Neural cell (in vitro differentiated cells): ENCODE results near the gene SMAP1. TPM values are rescaled to one million over a fixed set of nuclear protein-coding genes. Genes with fewer than 3 reads are reported as not detected.

Source experiments
- H2AFZ ChIP-seq: fragments of 200-600, 300-800 bp; sonication (generic), shearing (Covaris generic); 2 replicates; pipeline ENCODE4 v1.6.0; 2014; ENCODE audit warnings: low read depth, mild to moderate bottlenecking, antibody characterized with exemption, low read length, moderate library complexity
- H3F3A ChIP-seq: fragments of 200-600 bp; shearing (Covaris generic); 2 replicates; pipeline ENCODE4 v1.6.1; 2016; ENCODE audit warnings: mild to moderate bottlenecking, moderate library complexity, mixed read lengths, antibody characterized with exemption, low read length; ENCODE audit not compliant: insufficient read depth, poor library complexity, severe bottlenecking
- H3K27ac ChIP-seq: fragments of 200-600, 300-800 bp; sonication (generic), shearing (Covaris generic); 2 replicates; pipeline ENCODE4 v1.5.1; 2014; ENCODE audit warnings: mild to moderate bottlenecking, low read length, moderate library complexity
- H3K27me3 ChIP-seq: fragments of 300-800, 200-600 bp; sonication (generic), shearing (Covaris generic); 2 replicates; pipeline ENCODE4 v1.6.0; 2014; ENCODE audit warnings: mild to moderate bottlenecking, low read depth, low read length, moderate library complexity; ENCODE audit not compliant: insufficient read depth
- H3K36me3 ChIP-seq: fragments of 300-800, 200-600 bp; sonication (generic), shearing (Covaris generic); 2 replicates; pipeline ENCODE4 v1.5.1; 2014; ENCODE audit warnings: mild to moderate bottlenecking, antibody characterized with exemption, low read length, moderate library complexity; ENCODE audit not compliant: insufficient read depth
- H3K4me2 ChIP-seq: fragments of 300-800, 200-600 bp; sonication (generic), shearing (Covaris generic); 2 replicates; pipeline ENCODE4 v1.6.0; 2014; ENCODE audit warnings: mild to moderate bottlenecking, low read length
- H3K4me3 ChIP-seq: fragments of 300-800, 200-600 bp; sonication (generic), shearing (Covaris generic); 2 replicates; pipeline ENCODE4 v1.5.1; 2014; ENCODE audit warnings: mild to moderate bottlenecking, low read length, moderate library complexity
- H3K79me2 ChIP-seq: fragments of 200-600 bp; shearing (Covaris generic); replicated peaks from 2 replicates; pipeline ENCODE4 v1.6.0; 2014; ENCODE audit warnings: mild to moderate bottlenecking, low read length, moderate library complexity; ENCODE audit not compliant: insufficient read depth
- H3K9ac ChIP-seq: fragments of 300-800, 200-600 bp; sonication (generic), shearing (Covaris generic); 2 replicates; pipeline ENCODE4 v1.6.1; 2016; ENCODE audit warnings: mild to moderate bottlenecking, low read length, mixed read lengths
- H3K9me2 ChIP-seq: fragments of 200-600 bp; shearing (Covaris generic); 2 replicates; pipeline ENCODE4 v1.6.1; 2016; ENCODE audit warnings: mild to moderate bottlenecking, low read length, mixed read lengths; ENCODE audit not compliant: insufficient read depth
- H3K9me3 ChIP-seq: fragments of 200-600, 300-800 bp; sonication (generic), shearing (Covaris generic); 2 replicates; pipeline ENCODE4 v1.6.1; 2016; ENCODE audit warnings: mild to moderate bottlenecking, mixed run types, low read length, moderate library complexity, mixed read lengths
- H4K20me1 ChIP-seq: fragments of 200-600 bp; shearing (Covaris generic); 2 replicates; pipeline ENCODE4 v1.6.1; 2016; ENCODE audit warnings: mild to moderate bottlenecking, mixed run types; ENCODE audit not compliant: insufficient read depth
- CTCF ChIP-seq: fragments of 450-650 bp; IDR thresholded peaks from 2 replicates; pipeline ENCODE4 v1.5.1; 2014; ENCODE audit warnings: antibody characterized with exemption, mild to moderate bottlenecking, moderate library complexity; ENCODE audit not compliant: poor library complexity, severe bottlenecking
- EP300 ChIP-seq: fragments of 450-650 bp; conservative IDR thresholded peaks from 2 replicates; pipeline ENCODE4 v1.6.1; 2014; ENCODE audit warnings: antibody characterized with exemption, mild to moderate bottlenecking, moderate library complexity; ENCODE audit not compliant: poor library complexity, severe bottlenecking
- EZH2 ChIP-seq: fragments of 200-600, 300-800 bp; shearing (Covaris generic), sonication (generic); IDR thresholded peaks from 2 replicates; pipeline ENCODE4 v1.6.1; 2014; ENCODE audit warnings: antibody characterized with exemption, low read length, borderline replicate concordance, mild to moderate bottlenecking; ENCODE audit not compliant: insufficient read depth, poor library complexity, severe bottlenecking
- MXI1 ChIP-seq: fragments of 450-650 bp; conservative IDR thresholded peaks from 2 replicates; pipeline ENCODE4 v1.6.1; 2014; ENCODE audit warnings: antibody characterized with exemption, mild to moderate bottlenecking; ENCODE audit not compliant: poor library complexity, severe bottlenecking
- POLR2AphosphoS5 ChIP-seq: IDR thresholded peaks from 2 replicates; pipeline ENCODE4 v1.6.1; 2012
- RAD21 ChIP-seq: fragments of 450-650 bp; conservative IDR thresholded peaks from 2 replicates; pipeline ENCODE4 v1.6.1; 2014; ENCODE audit warnings: antibody characterized with exemption, mild to moderate bottlenecking, moderate library complexity
- REST ChIP-seq: IDR thresholded peaks from 2 replicates; pipeline ENCODE4 v1.6.1; 2012; ENCODE audit warnings: borderline replicate concordance
- SMC3 ChIP-seq: fragments of 450-650 bp; conservative IDR thresholded peaks from 2 replicates; pipeline ENCODE4 v1.6.1; 2014; ENCODE audit warnings: antibody characterized with exemption, mild to moderate bottlenecking, moderate library complexity; ENCODE audit not compliant: poor library complexity
- TAF1 ChIP-seq: IDR thresholded peaks from 2 replicates; pipeline ENCODE4 v1.6.1; 2012; ENCODE audit warnings: low read depth
- polyA plus RNA-seq: library from polyadenylated mRNA; depleted of rRNA; stranded (reverse); fragments of >200 nt; gene quantifications from 2 replicates; pipeline ENCODE4 v1.2.3, GENCODE V29; 2014

Gene SMAP1
- polyA plus RNA-seq, 1 donor from 2014 or later, result 43.7 TPM

DNA sequence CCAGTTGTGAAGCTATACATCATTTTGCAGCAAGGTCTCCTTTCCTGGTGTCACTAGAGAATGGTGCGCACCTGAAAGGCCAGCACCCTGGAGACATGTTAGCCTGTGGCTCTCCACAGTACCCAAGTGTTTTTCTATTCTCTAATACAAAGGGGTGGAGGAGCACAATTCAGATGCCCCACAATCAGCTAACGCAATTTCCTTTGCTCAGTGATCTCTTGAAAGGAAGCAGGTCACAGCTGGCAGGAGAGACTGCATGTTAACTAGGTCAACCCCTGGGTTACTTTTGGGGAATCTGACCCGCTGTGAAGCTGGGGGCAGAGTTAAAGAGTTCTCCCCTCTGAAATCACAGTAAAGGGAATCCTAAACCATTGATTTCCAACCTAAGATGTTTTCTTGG is 196.7 kb downstream of the SMAP1 start:
- H3K4me2 ChIP-seq, result no peak overlapping the region
- no peaks in the 10 kb centered on the region for H3K9me3 ChIP-seq
- no peak overlapping the region for H3K27ac ChIP-seq
- H2AFZ ChIP-seq, result no peak overlapping the region
- no peaks in the 10 kb centered on the region for H4K20me1 ChIP-seq
- H3K4me3 ChIP-seq, result no peak overlapping the region
- H3K79me2 ChIP-seq, result no peaks in the 10 kb centered on the region
- H3K27me3 ChIP-seq, result no peaks in the 10 kb centered on the region
- TF ChIP-seq RAD21 (no peak), EP300 (no peak), POLR2AphosphoS5 (peak; percentile 7), TAF1 (no peak)
- no peaks in the 10 kb centered on the region for H3F3A ChIP-seq
- no peaks in the 10 kb centered on the region for H3K36me3 ChIP-seq
- no peak overlapping the region for H3K9ac ChIP-seq
- no peaks in the 10 kb centered on the region for H3K9me2 ChIP-seq

DNA sequence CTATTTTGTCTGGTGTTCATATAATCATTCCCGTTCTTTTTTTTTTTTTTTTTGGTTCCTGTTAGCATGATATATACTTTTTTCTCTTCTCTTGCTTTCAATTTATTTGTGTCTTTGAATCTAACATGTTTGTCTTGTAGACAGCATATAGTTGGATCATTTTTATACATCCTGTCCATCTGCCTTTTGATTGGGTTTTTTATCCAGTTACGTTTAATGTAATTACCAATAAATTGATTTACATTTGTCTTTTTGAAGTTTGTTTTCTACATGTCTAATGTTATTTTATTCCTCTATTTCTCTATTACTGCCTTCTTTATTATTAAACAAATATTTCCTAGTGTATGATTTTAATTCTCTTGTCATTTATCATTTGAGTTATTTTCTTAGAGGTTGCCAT is 204.8 kb downstream of the SMAP1 start:
- Histone ChIP-seq H3K27me3 (no peaks in the 10 kb centered on the region), H3K9me2 (no peaks in the 10 kb centered on the region), H2AFZ (no peak overlapping the region), H3K9me3 (no peaks in the 10 kb centered on the region), H3K79me2 (no peaks in the 10 kb centered on the region), H4K20me1 (no peaks in the 10 kb centered on the region), H3K36me3 (no peaks in the 10 kb centered on the region), H3F3A (no peaks in the 10 kb centered on the region), H3K9ac (no peak overlapping the region), H3K27ac (no peak overlapping the region), H3K4me3 (no peak overlapping the region), H3K4me2 (no peak overlapping the region)
- TF ChIP-seq TAF1 (no peak), POLR2AphosphoS5 (no peak), MXI1 (no peak), EZH2 (no peak), SMC3 (no peak), REST (no peak), CTCF (no peak), RAD21 (no peak), EP300 (no peak)
